ENCODE data around the gene SLC38A7.
"Not testable (repeated sequence)": the region's sequence is repeated elsewhere in the genome, so short reads cannot be mapped to it uniquely, and the experiment has no call there.

Gene SLC38A7

GRCh38 chr16:58678269-58678668, 6.3 kb downstream of the SLC38A7 start:
- no peak for DNase-seq

- DNase-seq: no peak
Measured at GRCh38 chr16:58670946-58671583, 13.5 kb downstream of the SLC38A7 start.

GRCh38 chr16:58670177-58670576, 14.4 kb downstream of the SLC38A7 start:
- DNase-seq: no peak

- no peak for DNase-seq
Measured at GRCh38 chr16:58665200-58665599, 19.4 kb downstream of the SLC38A7 start.

GRCh38 chr16:58661199-58661830, 23.3 kb downstream of the SLC38A7 start:
- no peak for DNase-seq

GRCh38 chr16:58659911-58660310, 24.7 kb downstream of the SLC38A7 start:
- DNase-seq: not testable (repeated sequence)

- no peak for DNase-seq
Measured at GRCh38 chr16:58658796-58659211, 25.8 kb downstream of the SLC38A7 start.

- DNase-seq: no peak
Measured at GRCh38 chr16:58656899-58657298, 27.7 kb downstream of the SLC38A7 start.

- DNase-seq: no peak
Measured at GRCh38 chr16:58655215-58655596, 29.4 kb downstream of the SLC38A7 start.

- DNase-seq: no peak
Measured at GRCh38 chr16:58654560-58655214, 29.9 kb downstream of the SLC38A7 start.

- DNase-seq: no peak
Measured at GRCh38 chr16:58652741-58653140, 31.8 kb downstream of the SLC38A7 start.

GRCh38 chr16:58651965-58652348, 32.6 kb downstream of the SLC38A7 start:
- no peak for DNase-seq

GRCh38 chr16:58649707-58650106, 34.9 kb downstream of the SLC38A7 start:
- no peak for DNase-seq

GRCh38 chr16:58647107-58647506, 37.5 kb downstream of the SLC38A7 start:
- no peak for DNase-seq

GRCh38 chr16:58644765-58645487, 39.6 kb downstream of the SLC38A7 start:
- no peak for DNase-seq

GRCh38 chr16:58644108-58644507, 40.5 kb downstream of the SLC38A7 start:
- DNase-seq: no peak

- DNase-seq: no peak
Measured at GRCh38 chr16:58640949-58641348, 43.6 kb downstream of the SLC38A7 start.

- no peak for DNase-seq
Measured at GRCh38 chr16:58639836-58640235, 44.7 kb downstream of the SLC38A7 start.

GRCh38 chr16:58639230-58639629, 45.3 kb downstream of the SLC38A7 start:
- no peak for DNase-seq

- no peak for DNase-seq
Measured at GRCh38 chr16:58638148-58639036, 46.2 kb downstream of the SLC38A7 start.

GRCh38 chr16:58637021-58637420, 47.5 kb downstream of the SLC38A7 start:
- DNase-seq: not testable (repeated sequence)

GRCh38 chr16:58636466-58636865, 48.1 kb downstream of the SLC38A7 start:
- DNase-seq: no peak

GRCh38 chr16:58635502-58635901, 49.1 kb downstream of the SLC38A7 start:
- no peak for DNase-seq

Data from stimulated activated naive CD4-positive, alpha-beta T cell treated with Interleukin-2 at 50 U/mL for 16 hours (primary cell).